HG02943 (cell line): ENCODE results near the gene ERG.

Experiments
- ATAC-seq: cut with Tn5 transposase; IDR thresholded peaks from one replicate; pipeline ENCODE4 v1.9.1; 2021; ENCODE audit warnings: mild to moderate bottlenecking, low read depth, moderate library complexity; ENCODE audit not compliant: unreplicated experiment

The ERG gene

DNA sequence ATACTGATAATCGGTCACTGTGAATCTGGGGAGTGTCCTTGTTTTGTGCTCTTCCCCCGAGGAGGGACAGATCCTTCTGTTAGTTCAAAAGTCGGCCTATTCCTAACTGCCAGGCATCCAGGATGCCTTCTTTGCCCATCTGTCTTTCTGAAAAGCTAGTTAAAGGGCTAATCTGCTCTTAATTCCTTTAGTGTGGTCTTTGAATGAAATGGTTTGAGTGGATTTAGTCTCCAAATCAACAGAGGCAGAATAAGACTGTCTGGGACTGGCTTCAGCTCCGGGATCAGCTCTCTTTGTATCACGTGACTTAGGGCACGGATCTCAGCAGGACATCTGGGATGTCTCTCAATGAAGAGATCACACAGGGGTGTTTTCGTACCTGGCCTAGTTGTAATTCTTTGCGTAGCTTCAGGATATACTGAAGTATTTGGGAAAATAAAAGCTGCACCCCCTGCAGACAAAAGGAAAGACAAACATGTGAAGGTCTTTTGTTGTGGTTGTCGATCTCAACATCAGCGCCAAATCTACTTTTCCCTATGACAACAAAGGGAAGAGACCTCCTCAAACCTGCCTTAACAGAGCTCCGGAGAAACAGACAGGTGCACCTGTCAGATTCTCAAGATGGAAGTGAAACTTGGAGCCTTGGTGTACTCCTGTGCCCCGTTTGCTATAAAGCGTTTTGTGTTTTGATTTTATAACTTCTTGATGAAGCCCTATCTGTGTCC lies 97.9 kb downstream of the ERG start:
- ATAC-seq, result no peak

DNA sequence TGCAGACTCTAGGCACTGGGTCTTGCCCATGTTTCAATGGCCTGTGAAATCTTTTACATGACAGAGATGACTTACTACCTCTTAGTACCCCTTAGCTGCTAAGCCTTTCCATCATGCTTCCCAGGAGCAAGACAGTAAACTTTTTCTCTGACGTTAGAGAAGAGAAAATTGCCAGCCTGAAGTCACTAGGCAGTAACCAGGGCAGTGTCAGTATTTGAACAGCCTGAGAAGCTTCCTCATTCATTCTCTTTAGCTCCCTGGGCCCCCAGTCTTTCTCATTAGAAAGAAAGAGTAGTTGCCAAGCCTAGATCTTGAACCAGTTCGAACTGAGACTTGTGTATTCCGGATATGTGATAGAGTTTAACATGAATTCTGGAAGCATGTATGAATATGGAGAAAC lies 99.2 kb downstream of the ERG start:
- no peak for ATAC-seq

DNA sequence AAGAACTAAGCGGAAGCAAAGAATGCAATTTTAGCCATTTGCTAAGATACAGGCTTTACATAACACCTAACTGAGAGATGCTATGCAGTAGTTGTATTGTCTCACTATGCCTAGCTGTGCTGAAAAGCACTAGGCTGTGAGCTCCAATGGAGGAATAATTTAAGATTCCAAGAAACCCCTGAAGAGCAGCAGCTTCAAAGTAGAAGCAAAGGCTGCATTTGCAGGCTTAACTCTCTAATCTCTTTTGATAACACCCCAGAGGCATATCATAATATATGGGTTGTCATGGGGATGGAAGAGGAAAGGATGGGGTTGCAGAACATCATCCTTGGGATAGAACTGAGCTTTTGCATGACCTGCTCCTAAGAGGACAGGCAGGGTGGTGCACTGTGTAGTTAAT lies 102.0 kb downstream of the ERG start:
- no peak for ATAC-seq

DNA sequence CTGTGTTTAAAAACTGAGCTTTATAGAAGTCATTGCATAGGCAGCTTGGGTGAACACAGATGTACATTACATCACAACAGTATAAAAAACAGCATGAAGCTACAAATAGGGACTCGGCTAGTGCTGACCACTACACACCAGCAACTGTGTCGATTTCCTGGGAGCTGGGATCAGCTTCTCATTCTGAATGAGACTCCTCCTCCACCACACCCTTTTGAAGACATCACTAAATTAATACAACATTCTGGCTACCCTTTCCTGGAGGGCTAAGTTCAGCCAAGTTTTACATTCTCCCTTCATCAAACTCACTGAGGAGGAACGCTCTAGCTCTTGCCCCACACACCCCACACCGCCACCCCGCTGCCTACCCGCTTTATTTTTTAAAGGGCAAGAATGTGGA lies 102.7 kb downstream of the ERG start:
- ATAC-seq, result no peak

DNA sequence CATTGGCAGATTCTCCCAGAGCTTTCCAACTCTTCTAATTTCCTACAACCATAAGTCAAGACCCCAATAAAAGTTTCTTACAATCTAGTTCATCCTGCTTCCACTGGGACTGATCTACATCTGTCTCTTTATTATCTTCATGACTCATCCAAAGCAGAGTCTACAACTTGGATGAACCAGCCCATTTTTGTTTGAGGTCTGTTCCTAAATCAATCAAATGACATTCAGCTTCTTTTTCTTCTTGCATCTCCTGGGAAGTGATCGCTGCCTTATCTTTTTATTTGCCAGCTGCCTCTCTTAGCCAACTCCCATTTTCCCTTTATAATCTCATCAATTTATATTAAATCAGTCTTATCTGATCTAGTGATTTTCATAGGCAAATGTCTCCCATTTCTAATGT lies 105.6 kb downstream of the ERG start:
- ATAC-seq, result no peak

DNA sequence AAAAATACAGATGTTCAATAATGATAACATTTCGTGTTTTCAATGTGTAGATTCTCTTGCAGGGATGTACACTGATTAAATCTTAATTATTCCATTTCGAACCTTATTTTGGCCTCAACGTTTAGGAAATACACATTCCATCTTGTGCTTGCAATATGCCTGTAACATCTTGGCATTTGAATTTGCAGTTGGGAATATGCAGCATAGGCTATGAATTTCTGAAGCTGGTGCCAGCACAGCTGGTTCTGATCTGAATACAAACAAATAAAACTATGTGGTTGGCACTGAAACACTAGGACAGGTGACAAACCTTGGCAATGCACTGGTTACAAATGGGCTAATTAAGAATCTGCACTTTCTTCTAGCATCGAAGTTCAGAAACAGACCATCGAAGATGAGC lies 108.4 kb downstream of the ERG start:
- no peak for ATAC-seq

DNA sequence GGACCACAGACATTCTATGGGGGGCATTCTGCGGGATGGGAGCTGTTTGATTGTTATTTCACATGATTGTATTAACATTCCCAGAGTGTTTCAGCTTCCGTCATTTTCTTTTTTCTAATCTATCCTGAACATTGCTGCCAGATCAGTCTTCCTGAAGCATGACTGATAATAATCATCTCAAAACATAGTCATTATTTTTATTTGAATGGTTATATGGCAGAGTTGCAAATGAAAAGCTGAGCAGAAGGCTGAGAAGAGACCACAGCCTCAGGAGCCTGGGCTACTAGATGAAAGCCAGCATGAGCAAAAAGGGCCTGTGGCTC lies 109.0 kb downstream of the ERG start:
- ATAC-seq, result no peak

DNA sequence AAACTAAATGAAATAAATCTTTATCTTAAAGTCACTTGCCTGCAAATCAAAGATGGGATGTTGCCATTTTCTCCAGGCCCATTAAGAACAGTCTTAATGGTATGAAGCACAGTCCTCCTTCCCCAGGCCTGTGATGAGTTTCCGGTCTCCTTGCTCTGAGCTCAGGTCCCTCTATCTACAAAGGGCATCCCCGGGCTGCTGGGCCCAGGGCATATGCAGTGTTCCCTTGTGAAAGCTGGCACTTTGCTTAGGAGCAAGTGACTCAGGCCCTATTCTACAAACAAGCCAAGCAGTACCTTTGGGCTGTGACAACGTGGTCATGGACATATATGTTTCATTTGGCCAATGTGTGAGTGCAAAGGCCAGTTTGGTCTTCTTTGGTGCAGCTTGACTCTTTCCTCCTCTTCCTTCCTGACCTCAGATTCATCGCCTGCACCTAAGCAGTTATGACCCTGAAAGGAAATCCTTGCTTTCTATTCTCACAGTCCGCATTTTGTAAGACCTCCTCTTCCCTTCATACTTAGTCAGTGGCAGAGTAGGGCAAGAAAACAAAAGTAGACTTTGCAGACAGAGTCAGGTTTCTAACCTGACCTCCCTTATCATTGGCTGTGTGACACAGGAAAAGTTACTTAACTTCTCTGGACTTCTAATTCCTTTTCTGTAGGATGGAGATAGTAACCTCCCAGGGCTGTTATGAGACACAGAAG lies 109.5 kb downstream of the ERG start:
- ATAC-seq, result no peak

DNA sequence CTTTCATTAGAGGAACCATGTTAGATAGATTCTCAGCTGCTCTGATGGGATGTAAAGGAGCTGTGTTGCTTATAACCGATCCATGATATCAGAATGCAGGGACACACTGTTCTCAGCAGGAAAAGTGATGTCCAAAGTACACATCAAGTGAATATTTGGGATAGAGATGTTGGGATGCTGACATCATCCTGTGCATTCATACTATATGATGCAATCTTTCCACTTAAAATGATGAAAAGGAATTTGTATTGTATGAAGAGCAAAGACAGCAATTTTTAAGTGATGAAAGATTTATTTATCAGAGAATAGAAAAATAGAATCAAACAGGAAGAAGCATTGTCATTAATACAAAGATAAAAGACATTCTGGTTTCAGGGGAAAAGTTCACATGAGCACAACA lies 110.1 kb downstream of the ERG start:
- no peak for ATAC-seq

DNA sequence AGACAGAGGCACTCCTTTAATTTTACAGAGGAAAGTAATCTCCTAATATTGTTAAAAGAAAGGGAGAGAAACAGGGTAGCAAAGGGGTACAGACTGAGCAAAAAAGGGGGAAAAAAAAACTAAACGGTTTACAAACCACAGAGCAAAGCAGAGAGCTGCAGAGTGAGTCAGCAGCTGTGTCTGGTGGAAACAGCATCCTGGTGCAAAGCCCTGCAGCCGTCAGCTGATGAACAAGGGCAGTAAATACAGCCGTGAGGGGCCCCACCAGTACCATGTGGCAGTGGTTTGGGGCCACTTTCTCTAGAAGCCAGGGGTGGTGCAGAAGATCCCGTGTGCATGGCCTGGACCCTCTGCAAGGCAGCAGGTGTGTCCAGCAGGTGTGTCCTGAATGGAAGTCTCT lies 111.3 kb downstream of the ERG start:
- no peak for ATAC-seq

DNA sequence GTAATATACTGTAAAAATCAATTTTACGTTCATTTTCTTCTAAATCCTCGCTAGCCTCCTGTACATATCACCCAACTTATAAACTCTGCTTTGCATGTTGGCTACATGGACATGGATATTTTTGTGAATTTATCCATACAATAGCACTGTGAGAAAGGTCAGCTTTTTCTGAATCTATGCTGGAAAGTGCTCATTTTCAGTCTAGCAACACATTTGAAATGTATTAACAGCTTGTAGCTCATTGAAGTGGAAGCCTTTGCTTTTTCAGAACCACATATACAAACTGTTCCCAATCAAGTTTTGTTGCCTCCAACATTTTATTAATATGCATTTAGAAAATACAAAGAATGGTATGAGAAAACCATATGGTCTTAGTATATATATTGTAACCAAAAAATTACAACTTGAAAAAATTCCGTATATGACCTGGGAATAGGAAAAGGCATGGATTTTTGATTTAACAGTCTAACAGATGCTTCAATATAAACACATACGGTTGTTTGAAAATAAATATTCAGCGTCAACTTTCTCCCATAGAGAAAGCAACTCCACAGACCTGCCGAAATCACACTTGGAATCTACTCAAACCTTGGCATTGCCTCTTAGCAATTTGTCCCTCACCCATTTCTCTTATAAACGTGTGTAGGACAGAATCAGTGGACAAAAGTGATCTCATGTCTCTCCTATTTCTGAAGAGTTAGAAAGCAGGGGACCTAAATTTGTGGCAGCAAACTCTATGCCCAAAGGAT lies 112.7 kb downstream of the ERG start:
- ATAC-seq, result no peak

DNA sequence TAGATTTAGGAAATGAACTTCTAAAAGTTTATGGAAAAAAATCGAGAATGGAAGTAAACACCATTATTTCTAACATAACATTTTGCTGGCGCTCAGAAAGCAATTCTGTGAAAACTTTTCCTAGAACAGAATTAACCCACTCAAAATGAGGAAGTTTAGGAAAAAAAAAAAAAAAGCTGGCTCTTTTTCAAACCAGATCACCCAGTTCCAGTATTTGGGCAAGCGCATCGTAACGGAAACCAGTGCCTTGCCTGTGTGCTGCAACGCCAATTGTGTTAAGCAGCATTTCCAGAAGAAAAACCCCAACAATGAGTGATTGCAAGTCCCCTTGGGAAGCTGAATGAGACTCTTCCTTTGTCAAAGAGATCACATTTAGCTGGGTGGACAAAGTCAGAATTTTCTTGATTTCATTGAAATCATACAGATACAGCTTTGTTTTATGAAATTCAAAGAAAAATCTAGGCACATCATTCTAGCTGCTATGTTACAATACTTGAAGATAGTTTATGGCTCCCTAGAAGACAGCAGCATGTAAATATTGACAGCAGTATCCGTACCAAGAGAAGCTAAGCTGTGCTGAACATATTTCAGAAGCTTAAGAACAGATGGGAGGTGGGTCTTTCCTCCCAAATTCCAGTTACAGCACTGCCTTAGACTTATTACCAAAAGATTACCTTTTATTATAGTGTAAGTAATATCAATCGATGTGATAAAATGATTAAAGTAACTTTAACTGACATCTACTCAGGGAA lies 113.4 kb downstream of the ERG start:
- ATAC-seq, result no peak

DNA sequence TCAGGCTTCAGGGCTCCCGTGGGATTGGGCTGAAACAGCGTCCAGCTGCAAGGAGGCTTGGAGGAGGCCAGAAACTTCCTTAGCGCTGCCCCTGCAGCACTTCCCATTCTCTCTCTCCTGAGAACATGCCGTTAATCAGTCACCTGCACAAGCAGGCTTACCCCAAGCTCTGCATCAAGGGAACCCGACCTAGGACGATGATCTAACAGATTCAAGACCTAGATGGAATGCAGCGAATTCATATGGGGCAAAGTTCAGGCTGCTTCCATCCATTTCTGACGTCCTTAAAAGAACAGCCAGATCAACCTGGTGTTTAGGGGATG lies 114.1 kb downstream of the ERG start:
- no peak for ATAC-seq

DNA sequence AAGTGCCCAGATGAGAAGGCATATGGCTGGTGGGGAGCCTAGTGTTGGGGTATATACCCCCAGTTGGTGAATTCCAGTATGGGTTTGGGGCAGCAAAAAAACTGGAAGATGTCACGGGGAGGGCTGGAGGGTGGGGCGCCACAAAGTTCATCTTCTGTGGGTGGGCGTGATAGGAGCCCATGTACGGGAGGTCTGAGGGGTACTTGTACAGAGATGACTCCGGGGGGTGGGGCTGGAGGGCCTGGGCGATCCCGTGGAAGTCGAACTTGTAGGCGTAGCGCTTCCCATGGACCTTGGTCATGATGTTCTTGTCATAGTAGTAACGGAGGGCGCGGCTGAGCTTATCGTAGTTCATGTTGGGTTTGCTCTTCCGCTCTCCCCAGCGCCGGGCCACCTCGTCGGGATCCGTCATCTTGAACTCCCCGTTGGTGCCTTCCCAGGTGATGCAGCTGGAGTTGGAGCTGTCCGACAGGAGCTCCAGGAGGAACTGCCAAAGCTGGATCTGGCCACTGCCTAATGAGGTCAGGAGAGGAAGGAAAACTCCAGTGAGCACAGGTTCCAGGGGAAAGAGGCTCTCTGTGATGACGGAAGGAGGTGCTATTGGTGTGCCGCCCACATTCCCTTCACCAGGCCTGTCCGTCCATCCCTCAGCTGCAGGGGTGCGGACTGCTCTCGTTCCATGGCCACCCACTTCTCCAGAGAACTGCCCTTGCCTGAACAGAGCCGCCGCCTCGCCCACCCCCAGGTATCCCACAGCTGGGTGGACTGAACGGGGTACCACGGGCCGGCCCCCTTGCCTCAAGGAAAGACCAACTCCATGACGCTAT lies 114.7 kb downstream of the ERG start:
- ATAC-seq, result no peak

DNA sequence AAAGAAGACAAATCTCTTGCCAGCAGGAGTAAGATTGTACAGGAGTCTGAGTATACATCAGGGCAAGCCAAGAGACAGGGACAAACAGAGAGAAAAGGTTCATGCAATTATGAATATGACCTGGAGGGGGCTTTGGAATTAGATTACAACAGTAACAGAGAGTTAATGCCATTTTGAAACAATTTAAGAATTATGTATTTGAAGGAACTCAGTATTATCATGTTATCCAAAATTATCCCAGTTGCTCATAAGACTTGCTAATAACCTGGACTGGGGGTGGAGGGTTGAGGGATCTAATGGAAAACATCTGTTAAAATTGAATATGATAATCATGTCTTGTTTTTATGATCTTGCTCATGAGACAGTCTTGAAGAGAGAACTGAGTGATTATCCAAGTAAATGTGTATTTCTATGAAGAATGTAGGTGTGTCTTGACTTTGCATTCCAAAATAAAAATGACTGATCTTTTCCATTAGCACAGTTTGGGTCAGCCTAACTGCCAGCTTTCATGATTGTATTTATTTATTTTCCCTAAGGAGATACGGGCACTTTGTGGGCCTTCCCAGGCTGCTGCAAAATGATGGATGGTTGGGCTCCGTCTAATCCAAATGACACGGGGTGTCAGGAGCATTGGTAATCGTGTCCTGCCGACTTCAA lies 117.7 kb downstream of the ERG start:
- no peak for ATAC-seq

DNA sequence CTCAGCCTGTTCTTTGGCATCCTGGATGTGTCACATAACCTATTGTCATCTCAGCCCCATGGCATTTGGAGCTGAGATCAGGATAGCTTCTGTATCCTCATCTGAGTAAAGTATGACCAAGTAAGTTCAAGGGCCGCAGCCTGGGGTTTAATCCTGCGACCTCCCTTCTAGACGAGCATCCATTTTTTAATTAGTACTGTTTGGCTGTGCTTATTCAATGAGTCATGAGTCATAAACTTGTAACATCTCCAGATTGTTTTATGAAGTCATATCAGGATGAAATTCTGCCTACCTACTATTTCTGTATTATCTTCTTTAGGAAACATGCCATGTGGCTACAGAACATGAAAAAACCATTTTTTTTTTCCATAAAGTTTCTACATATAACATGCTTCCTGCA lies 119.1 kb downstream of the ERG start:
- ATAC-seq, result no peak

DNA sequence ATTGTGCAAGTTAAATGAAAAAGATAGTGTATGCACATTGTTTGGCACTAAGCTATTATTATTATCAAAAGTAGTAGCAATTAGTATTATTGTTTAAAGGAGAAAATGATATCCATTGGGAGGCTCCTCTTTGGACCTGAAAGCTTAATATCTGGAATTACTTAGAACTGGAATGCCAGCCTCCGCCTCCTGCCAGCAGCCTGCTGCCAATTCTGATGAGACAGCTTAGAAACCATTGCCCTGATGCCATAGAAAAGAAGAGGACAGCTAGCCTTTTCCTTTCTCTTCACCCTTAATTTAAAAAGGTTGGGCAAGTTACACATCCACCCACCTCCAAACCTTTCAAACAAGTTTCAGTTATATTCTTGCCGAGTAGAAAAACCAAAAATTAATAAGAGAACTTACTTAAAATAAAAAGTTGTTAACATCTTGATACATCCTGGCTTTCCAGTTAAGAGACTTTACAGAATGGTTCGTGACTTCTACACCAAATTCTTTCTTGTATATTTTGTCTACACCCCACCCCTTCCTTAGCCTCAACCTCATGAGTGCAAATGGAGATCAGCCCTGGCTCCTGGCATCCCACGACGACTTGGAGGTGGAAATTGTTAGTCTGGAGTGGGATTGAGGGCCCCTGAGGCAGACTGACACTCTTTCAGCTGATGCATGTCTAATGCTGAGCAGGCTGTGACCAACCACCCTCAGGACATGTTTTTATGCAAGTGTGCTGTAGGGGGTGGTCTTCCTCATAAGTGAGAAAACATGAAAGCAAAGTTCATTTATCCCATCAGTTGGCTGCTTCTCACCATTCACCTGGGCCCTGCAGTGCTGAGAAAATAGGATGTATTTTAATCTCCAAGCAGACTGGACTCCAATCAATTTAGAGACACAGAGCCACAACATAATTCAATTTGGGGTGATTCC lies 120.8 kb downstream of the ERG start:
- ATAC-seq, result no peak

DNA sequence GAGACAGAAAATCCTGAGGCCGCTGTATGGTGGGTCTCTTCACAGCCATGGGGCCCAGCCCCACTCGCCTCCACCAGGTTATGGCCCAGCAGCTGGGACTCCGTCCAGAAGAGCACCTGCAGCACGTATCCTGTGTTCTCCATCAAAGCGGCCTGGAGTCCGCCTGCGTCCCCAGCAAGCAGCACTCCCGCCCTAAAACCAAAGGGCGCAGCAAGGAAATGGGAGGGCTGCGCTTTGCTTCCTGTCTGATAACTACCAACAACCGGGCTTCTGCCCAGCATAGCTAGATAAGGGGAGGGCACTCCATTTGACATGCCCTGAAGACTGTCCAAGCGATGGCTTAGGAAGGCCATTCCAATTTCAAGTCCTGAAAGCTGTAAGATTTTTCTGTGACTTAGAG lies 121.6 kb downstream of the ERG start:
- no peak for ATAC-seq

DNA sequence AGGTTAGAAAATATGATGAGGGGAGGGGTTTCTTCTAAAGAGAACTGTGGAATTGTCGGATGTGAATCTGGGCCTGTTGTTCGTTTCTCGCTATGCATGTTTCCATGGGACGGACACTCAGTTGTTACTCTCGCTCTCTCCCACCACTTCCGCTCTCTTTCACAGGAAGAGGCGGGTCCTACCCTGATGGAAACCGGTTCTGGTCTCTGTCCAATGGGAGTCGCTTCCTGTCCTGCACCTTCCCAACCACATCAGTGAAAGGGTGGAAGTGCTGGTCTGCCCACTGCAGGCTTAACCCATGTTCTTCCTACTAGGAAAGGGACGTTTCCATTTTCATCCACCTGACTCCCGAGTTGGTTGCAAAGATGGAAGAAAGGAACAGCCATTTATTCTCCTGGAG lies 122.0 kb downstream of the ERG start:
- ATAC-seq, result no peak
